Fibroblast of upper back skin (primary cell): ENCODE data around the gene C4orf50.

Experiments
- DNase-seq: peaks from one replicate; pipeline ENCODE4 v3.0.0-alpha.2; 2013

C4orf50 gene

DNA sequence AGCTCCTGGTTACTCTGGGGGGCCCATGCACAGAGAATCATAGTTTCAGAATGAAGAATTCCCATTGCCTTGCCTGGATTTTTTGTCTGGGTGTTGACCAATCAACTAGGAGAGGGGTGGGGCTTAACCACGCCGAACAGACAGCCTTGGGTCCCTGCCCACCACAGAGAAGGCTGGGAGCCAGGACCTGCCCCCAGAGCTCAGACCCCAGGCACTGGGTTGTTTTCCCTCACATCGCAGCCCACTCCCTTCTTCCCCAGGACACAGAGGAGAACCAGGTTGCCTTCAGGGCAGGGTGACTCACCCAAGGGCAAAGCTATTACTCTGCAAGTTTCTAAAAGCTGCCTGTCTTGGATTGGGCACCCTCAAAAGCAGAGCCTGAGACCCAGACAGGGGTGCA lies 102.0 kb downstream of the C4orf50 start:
- DNase-seq = no peak

DNA sequence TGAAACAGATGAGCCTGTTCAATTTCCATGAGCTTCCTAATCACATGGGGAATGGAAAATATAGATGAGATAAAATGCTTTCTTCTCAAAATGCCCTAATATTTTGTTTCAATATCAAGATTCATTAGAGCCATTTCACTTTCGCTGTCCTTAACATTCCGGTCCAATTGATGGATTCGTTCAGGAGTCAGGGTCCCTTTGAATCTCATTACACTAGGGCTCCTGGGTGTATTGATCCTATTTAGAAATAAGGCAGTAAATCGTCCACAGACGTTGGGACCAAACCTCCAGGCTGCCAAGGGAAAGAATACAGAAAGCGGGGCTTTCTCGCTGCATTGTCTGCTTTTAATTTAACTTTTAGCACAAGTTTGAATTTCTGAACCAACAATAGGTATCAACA lies 104.8 kb downstream of the C4orf50 start:
- DNase-seq = no peak

DNA sequence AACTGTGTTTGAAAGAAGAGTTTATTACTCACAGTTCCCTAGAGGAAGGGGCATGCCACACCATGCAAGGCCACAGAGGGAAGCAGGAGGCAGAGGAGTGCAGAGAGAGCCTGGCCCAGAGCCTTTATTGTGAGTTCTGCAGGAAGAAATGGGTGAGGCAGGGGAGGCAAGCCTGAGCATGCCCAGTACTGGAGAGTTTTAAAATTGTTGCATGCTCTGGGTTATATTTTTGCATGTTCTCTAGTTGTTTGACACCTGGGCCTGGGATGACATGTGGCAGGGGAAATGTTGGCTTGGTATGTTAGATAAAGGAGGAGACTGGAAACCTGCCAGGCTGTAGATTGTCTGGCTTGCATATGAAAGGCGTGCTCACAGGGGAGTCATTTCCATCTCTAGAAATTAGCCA lies 105.6 kb downstream of the C4orf50 start:
- no peak for DNase-seq

DNA sequence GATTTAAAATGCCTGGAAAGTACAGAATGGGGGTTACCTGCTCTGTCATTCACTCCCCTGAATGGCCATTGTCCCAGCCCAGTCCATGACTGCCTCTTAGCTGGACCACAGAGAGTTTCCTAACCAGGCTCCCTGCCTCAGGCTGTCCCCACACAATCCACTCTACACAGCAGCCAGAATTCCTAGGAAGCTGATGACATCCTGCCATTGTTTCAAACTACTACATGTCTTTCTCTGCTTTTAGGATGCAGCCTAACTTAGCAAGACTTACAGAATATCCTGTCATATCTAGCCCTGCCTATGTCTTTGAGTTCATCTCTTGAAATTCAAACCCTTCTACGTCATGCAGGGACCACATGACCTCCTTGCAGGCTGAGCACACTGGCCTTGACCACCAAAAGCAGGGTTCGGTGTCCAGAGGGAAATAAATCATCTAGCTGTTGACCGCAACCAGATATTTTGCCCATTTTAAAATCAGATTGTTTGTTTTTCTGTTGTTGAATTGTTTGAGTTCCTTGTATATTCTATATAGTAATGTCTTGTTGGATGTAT lies 109.3 kb downstream of the C4orf50 start:
- no peak for DNase-seq

DNA sequence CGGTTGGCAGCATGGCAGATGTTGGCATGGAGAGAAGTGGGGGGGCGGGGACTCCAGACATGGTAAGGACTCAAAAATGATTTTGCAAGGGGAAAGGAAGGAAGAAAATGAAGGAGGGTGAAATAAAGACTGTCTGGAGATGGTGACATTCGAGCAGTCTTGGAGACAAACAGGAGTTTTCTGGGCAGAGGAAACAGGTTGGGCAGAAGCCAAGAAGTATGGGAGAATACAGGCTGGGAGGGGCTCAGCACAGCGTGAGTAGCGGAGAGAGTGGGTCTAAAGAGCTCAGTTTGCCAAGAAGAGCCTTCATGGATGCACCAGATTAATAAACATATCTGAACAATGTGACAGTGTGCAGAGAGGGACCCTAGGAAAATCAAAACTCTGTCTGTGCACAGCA lies 112.0 kb downstream of the C4orf50 start:
- DNase-seq = no peak

DNA sequence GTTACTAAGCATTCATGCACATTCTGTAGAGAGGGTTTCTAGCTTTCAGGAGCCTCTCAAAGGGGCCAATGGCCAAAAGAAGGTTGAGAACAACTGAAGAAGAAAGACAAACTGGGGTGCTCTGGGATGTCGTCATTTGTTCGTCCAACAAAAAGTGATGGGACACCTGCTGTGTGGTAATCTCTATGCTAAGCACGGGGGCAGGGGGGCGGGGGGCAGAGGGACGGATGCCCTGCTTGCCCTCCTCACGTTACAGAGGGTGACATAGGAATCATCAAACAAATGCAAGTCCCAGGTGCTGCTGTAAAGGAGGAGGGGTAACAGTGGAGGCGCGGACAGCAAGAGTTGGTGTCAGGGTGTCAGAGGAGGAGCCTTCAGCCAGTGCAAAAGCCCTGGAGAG lies 112.5 kb downstream of the C4orf50 start:
- DNase-seq = no peak

DNA sequence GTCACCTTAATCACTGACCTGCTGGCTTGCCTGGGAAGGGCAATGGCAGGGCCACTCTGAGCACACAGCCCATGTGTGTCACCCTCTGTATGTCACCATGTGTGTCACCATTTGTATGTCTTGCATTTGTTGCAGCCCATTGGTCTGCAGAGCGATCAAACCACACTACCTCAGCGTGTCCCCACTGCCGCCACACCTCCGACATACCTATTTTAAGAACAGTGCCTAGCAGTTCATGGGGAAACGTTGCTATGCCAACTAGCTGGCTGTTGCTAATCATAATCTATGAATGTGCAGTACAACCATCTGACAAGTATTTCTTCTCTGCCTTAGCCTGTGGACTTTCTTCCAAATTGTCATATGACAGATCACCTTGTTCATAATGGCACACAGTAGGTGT lies 117.4 kb downstream of the C4orf50 start:
- DNase-seq = no peak

DNA sequence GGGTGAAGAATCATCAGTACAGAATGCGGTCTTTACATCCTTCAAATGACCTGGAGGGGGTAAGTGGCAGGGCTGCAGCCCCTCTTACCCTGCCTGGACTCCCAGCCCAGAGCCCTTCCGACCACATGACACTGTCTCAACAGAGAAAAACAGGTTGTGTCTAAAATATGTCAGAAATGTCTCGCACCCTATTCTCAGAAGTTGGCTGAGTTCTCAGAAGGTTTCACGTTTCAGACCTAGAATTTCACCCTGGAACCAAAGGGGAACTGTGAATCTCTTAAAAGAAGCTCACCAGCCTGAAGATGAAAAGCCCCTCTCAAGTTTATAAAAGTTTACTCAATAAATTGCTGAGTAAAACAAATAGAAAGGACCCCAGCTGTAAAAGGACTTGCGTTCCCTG lies 118.3 kb downstream of the C4orf50 start:
- DNase-seq = no peak

DNA sequence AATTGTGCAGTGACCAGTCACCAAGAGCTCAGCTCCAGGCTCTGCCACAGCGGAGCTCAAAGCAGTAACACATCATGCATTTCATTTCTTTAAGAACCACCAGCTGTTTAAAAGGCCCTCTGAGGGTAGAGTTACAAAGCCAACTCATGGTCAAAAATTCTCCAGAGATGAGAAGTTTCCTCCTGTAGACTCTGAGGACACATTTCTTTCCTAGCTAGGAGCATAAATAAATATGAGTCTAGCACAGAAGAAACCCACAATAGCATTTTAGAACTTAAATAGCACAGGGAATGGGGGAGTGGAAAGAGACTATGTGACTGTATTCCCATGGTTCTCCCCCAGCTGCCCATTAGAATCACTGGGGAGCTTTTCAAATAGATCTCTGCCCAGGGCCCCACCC lies 118.8 kb downstream of the C4orf50 start:
- DNase-seq = no peak

DNA sequence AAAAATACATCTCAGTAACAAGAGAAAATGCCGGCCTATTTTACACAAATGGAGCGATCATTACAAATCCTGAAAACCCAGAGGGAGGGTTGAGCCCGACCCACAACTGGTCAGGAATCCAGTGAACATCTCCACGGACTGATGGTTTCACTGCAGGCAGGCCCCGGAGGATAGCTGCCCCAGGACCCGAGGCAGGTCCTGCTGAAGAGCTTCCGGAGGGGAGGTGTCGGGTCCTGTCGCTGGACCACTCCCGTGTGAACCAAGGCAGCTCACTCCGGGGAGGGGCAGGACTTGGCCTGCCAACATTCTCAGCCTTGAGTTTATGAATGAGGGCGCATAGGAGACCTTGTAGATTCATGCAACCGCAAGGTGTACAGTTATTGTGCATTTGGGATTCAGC lies 120.6 kb downstream of the C4orf50 start:
- DNase-seq = no peak

DNA sequence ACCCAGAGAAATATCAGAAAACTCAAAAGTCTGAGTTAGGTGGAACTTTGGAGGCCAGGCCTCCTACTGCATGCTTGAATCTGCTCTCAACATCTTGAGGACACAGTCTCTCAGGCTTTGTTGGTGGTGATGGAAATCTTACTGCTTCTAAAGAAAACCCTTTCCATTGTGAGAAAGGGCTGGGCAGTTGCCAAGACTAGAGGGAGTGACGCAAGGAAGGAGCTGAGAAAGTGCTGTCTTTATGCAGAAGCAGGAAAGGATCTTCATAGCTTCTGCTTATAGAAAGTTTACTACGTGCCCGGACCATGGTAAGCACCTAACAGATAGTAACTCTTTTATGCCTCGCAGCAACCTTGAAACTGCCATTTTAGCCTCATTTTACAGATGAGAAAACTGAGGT lies 122.9 kb downstream of the C4orf50 start:
- no peak for DNase-seq

DNA sequence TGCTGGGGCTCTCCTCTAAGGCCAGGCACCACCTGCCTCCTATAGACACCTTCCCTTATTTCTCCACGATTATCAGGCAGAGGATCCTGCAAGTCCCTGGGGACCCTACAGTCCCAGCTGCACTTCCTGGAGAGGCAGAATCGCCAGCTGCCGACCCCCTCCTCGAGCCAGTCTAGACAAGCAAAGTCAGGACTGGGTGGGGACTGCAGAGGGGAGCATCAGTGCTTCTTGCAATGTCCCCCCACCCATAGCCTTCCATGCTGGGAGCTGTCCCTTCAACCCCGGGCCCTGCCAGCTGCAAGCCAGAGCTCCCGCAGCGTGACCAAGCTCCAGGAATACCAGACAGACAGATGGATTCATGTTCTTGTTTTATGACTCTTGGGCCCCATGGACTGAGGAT lies 124.0 kb downstream of the C4orf50 start:
- no peak for DNase-seq

DNA sequence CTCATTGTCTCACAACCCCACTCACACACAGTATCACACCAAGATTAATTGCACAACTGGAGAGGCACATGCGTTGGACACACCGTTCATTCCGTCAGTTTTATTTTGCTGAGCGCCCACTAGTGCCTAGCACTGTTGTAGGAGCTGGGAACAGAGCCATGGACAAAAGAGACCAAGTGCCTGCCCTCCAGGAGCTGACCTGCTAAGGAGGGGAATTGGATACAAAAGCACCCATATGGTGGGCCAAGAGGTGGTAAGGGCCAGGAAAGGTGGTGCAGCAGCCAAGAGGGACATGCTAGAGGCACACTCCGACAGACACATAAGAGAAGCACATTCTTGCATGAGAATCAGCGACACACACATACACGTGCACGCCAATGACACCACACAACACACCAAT lies 124.6 kb downstream of the C4orf50 start:
- DNase-seq = no peak

DNA sequence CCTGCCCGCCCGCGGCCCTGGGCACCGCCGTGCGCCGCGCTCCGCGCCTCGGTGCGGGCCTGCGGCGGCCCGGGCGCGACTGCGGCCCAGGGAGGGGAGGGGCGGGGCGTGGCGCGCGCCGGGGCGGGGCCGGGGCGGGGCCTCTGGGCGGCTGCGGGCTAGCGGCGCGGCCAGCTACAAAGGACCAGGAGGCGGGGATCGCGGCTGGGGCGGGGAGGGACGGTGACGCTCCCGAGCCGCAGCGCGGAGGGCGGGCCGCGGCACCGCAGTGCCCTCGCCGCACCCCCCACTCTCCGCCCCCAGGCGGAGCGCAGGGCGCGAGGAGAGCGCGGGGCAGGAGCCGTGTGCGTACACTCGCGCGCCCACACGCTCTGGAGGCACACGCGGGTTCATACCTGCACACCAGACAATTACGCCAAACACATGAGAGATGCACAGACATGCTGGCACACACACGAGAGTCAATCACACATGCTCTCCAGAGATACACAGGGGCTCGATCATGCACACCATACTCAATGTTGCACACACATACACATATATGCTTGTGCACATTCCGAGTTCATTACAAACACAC lies 125.1 kb downstream of the C4orf50 start, which contains the start of gene CRMP1:
Gene CRMP1, minus strand, starts transcription at position 83 of the 577 bp plus-strand sequence. CDS start 117 bp downstream, outside the sequence.
- peak; percentile 11 for DNase-seq

DNA sequence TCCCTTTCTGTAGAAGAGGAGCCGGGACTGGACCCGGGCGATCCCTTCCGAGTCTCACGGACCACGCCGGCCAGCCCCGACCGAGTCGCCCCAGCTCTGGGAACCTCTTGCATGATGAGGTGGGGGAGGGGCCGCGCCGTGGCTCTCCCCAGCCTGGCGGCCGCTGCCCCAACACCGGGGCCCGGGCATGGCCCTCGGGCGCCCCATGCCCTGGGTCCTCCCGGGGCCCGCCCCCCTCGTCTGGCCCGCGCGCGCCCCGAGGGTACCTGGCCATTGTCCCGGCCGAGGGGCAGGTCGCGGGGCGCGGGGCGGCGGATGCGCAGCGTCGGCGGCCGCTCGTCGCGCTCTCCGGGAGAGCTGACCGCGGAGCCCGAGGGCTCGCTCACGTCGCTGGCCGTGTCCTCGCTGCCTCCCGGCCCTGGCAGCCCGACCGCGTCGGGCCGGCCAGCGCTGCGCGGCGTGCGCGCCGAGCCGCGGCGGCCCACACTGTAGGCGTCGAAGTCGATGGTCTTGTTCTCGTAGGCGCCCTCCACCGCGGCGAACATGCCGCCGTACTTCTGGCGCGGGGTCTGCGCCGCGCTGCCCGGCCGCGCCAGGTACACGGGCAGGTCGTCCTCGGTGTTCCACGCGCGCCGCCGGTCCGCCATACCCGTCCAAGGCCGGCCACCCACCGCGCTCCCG lies 125.8 kb downstream of the C4orf50 start:
- no peak for DNase-seq

DNA sequence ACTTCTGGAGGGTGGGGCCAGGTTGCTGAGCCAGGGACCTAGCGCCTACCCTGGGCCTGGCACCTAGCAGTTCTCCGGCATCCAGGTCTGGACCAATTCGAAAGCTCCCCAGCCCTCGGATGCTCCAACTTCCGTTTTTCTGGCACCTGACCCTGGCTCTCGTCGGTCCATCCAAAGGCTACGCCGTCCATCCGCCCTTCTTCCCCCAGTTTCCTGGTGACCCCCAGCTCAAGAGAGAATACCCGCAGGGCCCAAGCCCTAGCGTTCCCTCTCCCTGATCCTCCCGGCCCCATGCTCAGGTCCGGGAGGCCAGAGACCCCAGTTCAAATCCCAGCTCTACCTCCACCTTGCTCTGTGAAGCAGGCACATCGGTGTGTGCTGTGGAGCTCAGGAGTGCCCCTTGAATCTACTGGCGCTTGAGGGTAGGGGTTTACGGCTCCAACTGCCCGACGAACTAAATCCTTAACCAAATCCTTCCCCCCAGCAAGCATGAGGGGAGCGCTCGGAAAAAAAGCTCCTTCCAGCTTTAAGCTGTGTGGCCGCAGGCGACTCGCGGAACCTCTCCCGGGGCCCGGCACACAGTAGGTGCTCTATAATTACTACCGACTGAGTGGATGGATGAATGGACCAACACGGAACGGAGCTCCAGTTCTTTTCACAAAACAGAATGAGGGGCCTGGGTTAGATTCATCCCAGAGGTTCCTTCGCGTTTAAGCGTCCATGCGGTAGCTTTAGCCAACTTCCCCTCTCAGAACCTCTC lies 126.5 kb downstream of the C4orf50 start:
- no peak for DNase-seq

DNA sequence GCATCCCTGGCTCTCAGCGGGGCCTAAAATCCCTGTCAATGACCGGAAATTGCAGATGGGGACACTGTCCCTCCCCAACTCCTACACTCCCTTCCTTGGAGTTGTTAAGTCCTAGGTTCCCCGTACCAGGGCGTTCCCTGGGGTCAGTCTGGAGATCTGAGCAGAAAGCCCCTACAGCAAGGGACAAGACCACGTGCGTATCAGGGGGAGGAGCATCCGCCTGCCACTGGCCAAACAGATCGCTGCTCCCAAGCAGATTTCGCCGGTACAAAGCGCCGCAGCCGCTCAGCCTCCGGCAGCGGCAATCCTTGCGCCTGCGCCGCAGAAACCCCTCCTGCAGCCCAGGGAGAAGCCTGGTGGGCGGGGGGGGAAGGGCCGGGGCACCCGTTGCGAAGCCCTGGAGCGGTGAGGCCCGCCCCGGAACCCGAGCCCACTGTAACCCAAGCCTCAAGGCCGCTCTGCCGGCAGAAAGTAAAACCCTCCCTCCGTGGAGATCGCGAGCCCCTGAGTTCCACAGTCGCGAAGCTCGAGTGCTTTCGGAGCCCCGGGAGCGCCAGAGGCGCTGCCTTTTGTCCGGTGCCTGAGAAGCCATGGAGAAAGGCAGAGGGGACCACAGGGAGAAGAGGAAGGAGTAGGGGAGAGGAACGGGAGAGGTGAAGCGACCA lies 128.0 kb downstream of the C4orf50 start:
- no peak for DNase-seq

DNA sequence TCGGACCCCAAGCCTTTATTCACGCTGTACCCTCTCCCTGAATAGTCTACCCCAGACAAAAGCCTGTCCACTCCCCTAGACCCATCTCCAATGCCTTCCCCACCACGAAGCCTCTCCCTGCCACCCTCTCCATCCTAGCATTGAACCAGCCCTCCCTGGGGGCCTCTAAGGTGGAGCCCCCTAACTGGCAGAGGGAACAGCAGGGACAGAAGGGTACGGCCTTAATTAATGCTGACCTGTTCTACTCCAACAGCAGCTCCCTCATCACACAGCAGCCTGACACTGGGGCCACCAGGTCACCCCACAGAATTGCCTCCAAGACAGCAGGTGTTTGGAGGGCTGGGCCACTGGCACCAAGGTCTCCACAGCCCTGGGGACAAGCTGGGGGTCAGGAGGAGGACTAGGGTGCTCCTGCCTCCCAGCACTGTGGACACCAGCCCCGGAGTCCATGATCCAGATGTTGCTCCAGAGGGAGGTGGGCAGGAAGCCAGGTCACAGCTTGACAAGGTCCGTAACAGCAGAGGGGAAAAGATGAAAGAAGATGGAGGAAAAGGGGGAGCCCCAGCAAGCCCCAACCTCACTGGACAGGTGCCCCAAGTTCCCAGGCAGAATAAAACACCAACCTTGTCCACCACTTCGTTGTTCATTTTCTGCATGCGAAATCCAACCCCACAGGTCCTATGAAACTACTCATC lies 129.1 kb downstream of the C4orf50 start:
- no peak for DNase-seq

DNA sequence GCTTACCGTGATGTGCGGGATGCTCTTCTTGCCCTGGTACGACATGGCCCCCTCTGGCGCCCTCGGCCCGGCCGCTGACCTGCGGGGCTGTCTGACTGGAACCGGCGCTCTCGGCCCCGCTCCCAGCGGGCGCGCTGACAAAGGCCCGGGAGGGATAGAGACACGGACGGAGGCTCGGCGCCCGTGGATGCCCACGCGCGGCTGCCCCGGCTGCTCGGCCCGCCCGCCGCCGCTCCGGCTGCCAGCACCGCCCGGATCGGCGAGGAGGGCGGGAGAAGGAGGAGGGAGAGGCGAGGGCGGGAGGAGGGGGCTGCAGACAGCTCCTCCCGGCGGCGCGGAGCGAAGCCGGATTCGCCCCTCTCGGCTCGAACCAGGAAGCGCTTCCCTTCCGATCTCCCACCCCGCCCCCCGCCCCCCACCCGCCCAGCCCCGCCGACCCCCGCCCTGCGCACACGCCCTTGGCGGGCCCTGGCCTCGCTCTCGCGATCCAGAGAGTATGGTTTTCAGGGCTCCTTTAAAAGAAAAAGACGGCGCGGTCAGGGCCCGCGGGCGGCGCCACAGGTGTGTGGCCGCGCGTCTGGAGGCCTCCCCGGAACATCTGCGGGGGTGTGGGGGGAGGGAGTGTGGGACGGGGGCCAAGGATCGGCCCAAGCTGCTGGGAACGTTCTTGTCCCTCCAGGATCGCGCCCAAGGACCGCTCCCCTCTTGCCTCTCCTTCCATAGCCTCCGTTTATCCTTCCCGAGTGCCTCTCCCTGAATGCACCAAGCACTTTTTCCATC lies 129.8 kb downstream of the C4orf50 start:
- DNase-seq = no peak

DNA sequence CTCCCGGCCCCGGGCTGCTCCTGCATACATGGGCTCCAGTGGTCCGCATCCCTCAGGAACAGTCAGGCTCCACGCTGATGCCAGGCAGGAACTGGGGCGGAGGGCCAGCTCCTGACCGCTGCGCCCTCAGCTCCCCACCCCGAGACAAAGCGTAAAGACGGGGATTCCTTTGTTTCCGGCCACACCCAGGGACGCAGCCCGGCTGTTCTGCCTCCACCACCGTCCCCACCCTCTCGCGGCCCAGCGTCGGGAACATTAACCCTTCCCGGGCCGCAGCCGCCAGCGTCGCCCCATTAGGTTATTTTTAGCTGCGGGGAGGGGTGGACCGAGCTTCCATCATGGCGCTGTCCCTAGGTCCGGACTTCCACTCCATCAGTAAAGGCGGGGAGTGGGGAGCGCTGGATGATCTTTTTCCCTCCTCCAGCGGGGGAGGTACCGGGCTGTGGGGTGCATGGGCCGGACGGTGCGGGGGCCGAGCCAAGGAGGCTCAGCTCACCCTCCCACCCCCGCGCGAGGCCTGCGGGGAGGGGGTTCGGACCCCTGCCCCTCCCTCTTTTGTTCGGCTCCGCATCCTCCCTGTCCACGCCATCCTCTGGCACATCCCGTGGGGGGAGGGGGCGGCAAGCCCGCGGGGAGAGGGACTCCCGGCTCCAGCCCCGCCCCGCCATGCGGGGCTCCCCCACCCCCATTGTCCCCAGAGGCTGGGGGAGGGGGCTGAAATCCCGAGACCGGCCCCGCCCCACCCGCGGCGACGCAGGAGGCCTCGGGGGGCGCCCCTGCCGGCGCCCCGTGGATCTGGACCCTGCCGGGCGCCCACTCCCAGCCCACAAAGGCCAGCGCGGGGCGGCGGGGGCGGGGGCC lies 130.6 kb downstream of the C4orf50 start:
- no peak for DNase-seq

DNA sequence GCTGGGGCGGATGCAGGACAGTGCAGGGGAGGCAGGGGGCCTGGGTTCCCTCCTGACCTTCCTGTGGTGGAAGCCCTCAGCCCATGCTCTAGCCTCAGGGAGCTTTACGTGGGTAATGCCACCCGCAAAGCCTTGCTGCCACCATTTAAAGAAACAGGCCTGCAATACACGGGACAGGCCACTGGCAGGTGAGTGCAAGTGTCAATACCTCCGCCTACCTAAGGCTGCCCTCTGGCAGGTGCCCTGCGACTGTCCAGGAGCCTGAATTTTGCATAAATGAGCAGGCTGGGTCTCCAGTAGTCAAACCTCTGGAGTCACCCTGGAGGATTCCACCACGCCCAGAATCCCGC lies 131.2 kb downstream of the C4orf50 start:
- no peak for DNase-seq
